Transverse colon (tissue), 4 donors: ENCODE results near the gene PPME1. TPM values are rescaled to one million over a fixed set of nuclear protein-coding genes. Genes with fewer than 3 reads are reported as not detected.

Experiments used
- DNase-seq: peaks from one replicate; pipeline ENCODE4 v3.0.0-alpha.2; 2019
- H3K27ac ChIP-seq, 4 donors: fragments of 200-600 bp; sonication (generic); 2 replicates each; pipeline ENCODE4 v1.5.1; 2016 to 2018; ENCODE audit warnings: inconsistent platforms in 4 of 4
- H3K27me3 ChIP-seq: fragments of 200-600 bp; sonication (generic); 2 replicates; pipeline ENCODE4 v1.5.1; 2017; ENCODE audit warnings: inconsistent platforms
- H3K36me3 ChIP-seq, 4 donors: fragments of 200-600 bp; sonication (generic); 2 replicates each; pipeline ENCODE4 v1.5.1; 2017 to 2019; ENCODE audit warnings: inconsistent platforms in 4 of 4
- H3K4me1 ChIP-seq, 4 donors: fragments of 200-600 bp; sonication (generic); 2 replicates each; pipeline ENCODE4 v1.5.1; 2017 to 2020; ENCODE audit warnings: inconsistent platforms in 4 of 4
- H3K4me3 ChIP-seq, 4 donors: fragments of 200-600 bp; sonication (generic); 1 replicate in 1 of 4; 2 replicates in 3 of 4; pipeline versions ENCODE4 v1.5.1 to v1.6.1; 2017 to 2019; ENCODE audit warnings: inconsistent platforms in 4 of 4
- H3K9me3 ChIP-seq, 2 donors: fragments of 200-600 bp; sonication (generic); 2 replicates each; pipeline ENCODE4 v1.5.1; 2017 to 2019; ENCODE audit warnings: inconsistent platforms in 2 of 2
- CTCF ChIP-seq, 5 experiments: fragments of 200-600 bp in 3 of 5; fragments of 450-650 bp in 2 of 5; sonication (generic) in 3 of 5; IDR thresholded peaks; 1 replicate in 2 of 5; 2 replicates in 3 of 5; pipeline ENCODE4 v1.5.1; 2016 to 2017; ENCODE audit warnings: antibody characterized with exemption in 5 of 5, inconsistent platforms in 3 of 5, mild to moderate bottlenecking in 2 of 5, moderate library complexity in 1 of 5
- EP300 ChIP-seq: sonication (generic); formaldehyde crosslinking; IDR thresholded peaks from one replicate; pipeline ENCODE4 v1.6.1; 2017; ENCODE audit warnings: antibody characterized with exemption, low read depth
- POLR2A ChIP-seq: fragments of 450-650 bp; IDR thresholded peaks from one replicate; pipeline ENCODE4 v1.6.1; 2016; ENCODE audit warnings: antibody characterized with exemption, mild to moderate bottlenecking, moderate library complexity
- POLR2AphosphoS5 ChIP-seq, 3 donors: sonication (generic); formaldehyde crosslinking; IDR thresholded peaks; one replicate each; pipeline ENCODE4 v1.6.1; 2016; ENCODE audit warnings: antibody characterized with exemption in 3 of 3
- WGBS, 2 donors: methylation state at CpG; one replicate each; pipeline ENCODE4 v1.1.5; 2018; ENCODE audit warnings: low coverage in 1 of 2; 5-methylcytosine and 5-hydroxymethylcytosine counted together
- in situ Hi-C, 4 donors: fragments of 200-750 bp; cut with MboI; loops; one replicate each; pipeline versions ENCODE4 v1.15.0 to v1.15.1; 2017; ENCODE audit warnings: low sequenced_read_pairs in 3 of 4, low pct_ligation_motif_present in 1 of 4, low pct_unique_long_range_greater_than_20kb in 1 of 4
- intact Hi-C: fragments of 100-400 bp; cut with DNase I; formaldehyde crosslinking; loops from one replicate; pipeline ENCODE4 v1.15.1; 2023; ENCODE audit warnings: low total_unique reads
- total RNA-seq, 4 donors: library from RNA; depleted of rRNA; stranded (reverse); fragments of >200 nt; gene quantifications; one replicate each; pipeline ENCODE4 v1.1.0, GENCODE V29; 2016

The PPME1 gene
- total RNA-seq, 4 donors from 2014 or later: 21.3 to 33.7 (median 22.4) TPM

DNA sequence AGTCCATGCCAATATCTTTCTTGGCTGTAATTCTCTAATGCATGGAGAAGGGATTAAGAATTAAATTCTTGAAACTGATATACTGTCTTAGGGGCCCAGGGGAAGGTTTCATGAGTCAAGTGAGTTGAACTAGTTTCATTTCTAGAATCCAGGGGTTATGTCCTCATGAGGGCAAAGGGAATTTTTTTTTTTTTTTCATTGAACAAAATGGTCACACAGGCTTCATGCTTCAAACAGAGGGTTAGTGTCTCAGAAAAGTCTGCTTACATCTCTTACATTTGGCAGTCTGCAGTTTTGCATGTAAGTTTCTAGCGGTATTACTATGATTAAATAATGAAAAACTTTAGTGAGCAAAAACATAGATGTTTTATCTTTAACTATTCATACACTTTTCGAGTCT is 32.9 kb downstream of the PPME1 start:
- WGBS, 2 donors: 87 to 90% methylated on average over 2 of the region's 2 CpGs
- no peak overlapping the region for H3K4me3 ChIP-seq
- intact Hi-C loops (no loop called here), in situ Hi-C loops (no loop called here)
- H3K27me3 ChIP-seq: no peaks in the 10 kb centered on the region
- no peaks in the 10 kb centered on the region for H3K4me1 ChIP-seq
- no peak for TF ChIP-seq CTCF (IDR thresholded peaks at IDR 0.05)
- TF ChIP-seq EP300: no peak
- no peak for TF ChIP-seq POLR2AphosphoS5 (IDR thresholded peaks at IDR 0.05)
- TF ChIP-seq POLR2A: no peak
- no peak overlapping the region for H3K27ac ChIP-seq
- no peaks in the 10 kb centered on the region for H3K9me3 ChIP-seq
- no peak for DNase-seq
- H3K36me3 ChIP-seq: peaks cover 0 to 37% (median 6%) of the 10 kb centered on the region in 4 donors

DNA sequence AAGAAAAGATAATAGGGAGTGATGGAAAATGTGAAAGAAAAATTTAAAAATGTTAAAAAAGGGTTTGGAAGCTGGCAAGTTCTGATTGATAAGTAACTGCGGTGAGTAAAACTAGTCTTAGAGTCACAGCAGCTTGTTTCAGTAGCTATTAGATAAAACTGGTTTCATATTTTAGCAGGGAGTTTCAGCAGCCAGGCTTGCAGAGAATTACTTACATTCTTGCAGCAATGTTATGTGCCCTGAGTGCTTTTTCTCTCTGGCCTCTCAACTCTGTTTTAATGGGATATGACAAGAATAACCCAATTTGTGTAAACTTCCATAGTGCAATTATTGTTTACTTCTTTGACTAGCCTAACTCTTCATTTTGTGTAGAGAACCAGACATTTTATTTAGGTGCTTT is 33.6 kb downstream of the PPME1 start:
- H3K4me1 ChIP-seq: no peaks in the 10 kb centered on the region
- no peak overlapping the region for H3K27ac ChIP-seq
- H3K4me3 ChIP-seq: no peak overlapping the region
- no peaks in the 10 kb centered on the region for H3K27me3 ChIP-seq
- 89 to 90% methylated on average over 1 of the region's 1 CpG for WGBS, 2 donors
- intact Hi-C loops (no loop called here), in situ Hi-C loops (no loop called here)
- DNase-seq: no peak
- TF ChIP-seq POLR2A (no peak), EP300 (no peak), CTCF (IDR thresholded peaks at IDR 0.05) (no peak), POLR2AphosphoS5 (IDR thresholded peaks at IDR 0.05) (no peak)
- no peaks in the 10 kb centered on the region for H3K9me3 ChIP-seq
- H3K36me3 ChIP-seq: peaks cover 0 to 45% (median 9%) of the 10 kb centered on the region in 4 donors

DNA sequence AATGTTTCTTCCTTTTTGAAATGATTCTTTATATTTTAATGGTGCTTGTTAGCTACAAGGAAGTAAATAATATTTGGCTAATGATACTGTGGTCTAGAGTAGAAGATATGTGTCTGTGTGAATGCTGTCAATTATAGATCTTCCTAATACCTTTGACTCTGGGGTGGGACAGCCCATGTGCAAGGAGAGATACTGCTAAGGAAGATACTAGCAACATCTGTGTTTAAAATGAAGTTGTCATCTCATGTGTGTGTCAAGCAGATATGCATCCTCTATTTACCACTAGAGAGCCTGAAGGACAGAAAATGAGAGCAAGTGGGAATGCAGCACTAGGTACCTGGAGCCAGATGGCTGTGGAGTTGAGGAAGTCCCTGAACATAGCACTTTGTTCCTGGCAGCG is 34.1 kb downstream of the PPME1 start:
- TF ChIP-seq EP300: no peak
- no peak for TF ChIP-seq POLR2AphosphoS5 (IDR thresholded peaks at IDR 0.05)
- TF ChIP-seq CTCF (IDR thresholded peaks at IDR 0.05): no peak
- TF ChIP-seq POLR2A: no peak
- H3K27ac ChIP-seq: no peak overlapping the region
- WGBS, 2 donors: 75 to 94% methylated on average over 1 of the region's 1 CpG

DNA sequence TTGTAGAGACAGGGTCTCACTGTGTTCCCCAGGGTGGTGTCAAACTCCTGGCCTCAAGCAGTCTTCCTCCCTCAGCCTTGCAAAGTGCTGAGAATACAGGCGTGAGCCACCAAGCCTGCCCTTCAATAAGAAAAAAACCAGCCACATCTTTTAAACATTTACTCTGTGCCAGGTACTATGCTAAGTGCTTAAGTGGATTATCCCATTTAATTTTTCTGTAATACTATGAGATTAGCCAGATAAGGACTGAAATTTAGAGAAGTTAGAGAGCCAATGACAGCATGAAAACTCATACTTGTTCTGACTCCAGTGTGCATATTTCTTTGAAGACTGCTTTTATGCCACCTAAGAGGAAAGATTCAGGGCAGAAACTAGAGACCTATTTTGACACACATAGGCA is 35.7 kb downstream of the PPME1 start:
- no peak for DNase-seq
- TF ChIP-seq EP300: no peak
- no peak for TF ChIP-seq POLR2A
- no peak for TF ChIP-seq CTCF (IDR thresholded peaks at IDR 0.05)
- no peak for TF ChIP-seq POLR2AphosphoS5 (IDR thresholded peaks at IDR 0.05)
- Histone ChIP-seq H3K4me3 (no peak overlapping the region), H3K27ac (no peak overlapping the region), H3K36me3 (peaks cover 0 to 46% (median 9%) of the 10 kb centered on the region in 4 donors), H3K4me1 (no peaks in the 10 kb centered on the region), H3K27me3 (no peaks in the 10 kb centered on the region), H3K9me3 (no peaks in the 10 kb centered on the region)
- intact Hi-C loops (no loop called here), in situ Hi-C loops (no loop called here)
- 100% methylated on average over 1 of the region's 1 CpG; no CpG with 5 or more reads in 1 of the 2 donors for WGBS, 2 donors

More for the DNA sequence above, 34.1 kb downstream of the PPME1 start:
- Histone ChIP-seq H3K4me1 (no peaks in the 10 kb centered on the region), H3K4me3 (no peak overlapping the region), H3K27me3 (no peaks in the 10 kb centered on the region), H3K9me3 (no peaks in the 10 kb centered on the region), H3K36me3 (peaks cover 0 to 46% (median 9%) of the 10 kb centered on the region in 4 donors)
- DNase-seq: no peak
- intact Hi-C loops: no loop called here
- in situ Hi-C loops: no loop called here
